Loucy (cell line): Measurements from ENCODE around the gene TXNL4B.

Experiments
- H2AFZ ChIP-seq: fragments of 200-600 bp; sonication (generic); 2 replicates; pipeline ENCODE4 v1.6.0; 2016; ENCODE audit warnings: antibody characterized with exemption, mild to moderate bottlenecking, low read length, moderate library complexity
- H3F3A ChIP-seq: fragments of 200-600 bp; 2 replicates; pipeline ENCODE4 v1.6.0; 2016; ENCODE audit warnings: antibody characterized with exemption, low read depth, mild to moderate bottlenecking
- H3K27me3 ChIP-seq: fragments of 200-600 bp; sonication (generic); 2 replicates; pipeline ENCODE4 v1.6.1; 2014; ENCODE audit warnings: low read length, mild to moderate bottlenecking; ENCODE audit not compliant: insufficient read depth, poor library complexity, severe bottlenecking
- H3K36me3 ChIP-seq: fragments of 200-600 bp; sonication (generic); 2 replicates; pipeline ENCODE4 v1.6.1; 2016; ENCODE audit warnings: low read length; ENCODE audit not compliant: insufficient read depth
- H3K4me1 ChIP-seq: fragments of 200-600 bp; sonication (generic); 2 replicates; pipeline ENCODE4 v1.5.1; 2014; ENCODE audit warnings: low read length, mild to moderate bottlenecking; ENCODE audit not compliant: insufficient read depth, poor library complexity, severe bottlenecking
- H3K4me2 ChIP-seq: fragments of 200-600 bp; sonication (generic); 2 replicates; pipeline ENCODE4 v1.6.0; 2014; ENCODE audit warnings: antibody characterized with exemption, low read length, low read depth, mild to moderate bottlenecking; ENCODE audit not compliant: poor library complexity, severe bottlenecking
- H3K4me3 ChIP-seq: fragments of 200-600 bp; sonication (generic); 2 replicates; pipeline ENCODE4 v1.5.1; 2014; ENCODE audit warnings: low read length, mild to moderate bottlenecking, mixed read lengths; ENCODE audit not compliant: poor library complexity, severe bottlenecking
- H3K79me2 ChIP-seq: fragments of 200-600 bp; sonication (generic); 2 replicates; pipeline ENCODE4 v1.6.1; 2014; ENCODE audit warnings: low read length; ENCODE audit not compliant: insufficient read depth
- H3K9ac ChIP-seq: fragments of 200-600 bp; sonication (generic); 2 replicates; pipeline ENCODE4 v1.6.0; 2014; ENCODE audit warnings: mild to moderate bottlenecking, low read depth, low read length, moderate library complexity; ENCODE audit not compliant: poor library complexity, severe bottlenecking
- H3K9me2 ChIP-seq: fragments of 200-600 bp; sonication (generic); replicated peaks from 2 replicates; pipeline ENCODE4 v1.6.1; 2016; ENCODE audit warnings: low read depth, low read length, mixed read lengths
- H3K9me3 ChIP-seq: fragments of 200-600 bp; sonication (generic); 2 replicates; pipeline ENCODE4 v1.6.1; 2014; ENCODE audit warnings: mild to moderate bottlenecking, antibody characterized with exemption, low read length, low read depth; ENCODE audit not compliant: insufficient read depth
- H4K20me1 ChIP-seq: fragments of 200-600 bp; sonication (generic); 2 replicates; pipeline ENCODE4 v1.6.0; 2014; ENCODE audit warnings: antibody characterized with exemption, low read length, mild to moderate bottlenecking; ENCODE audit not compliant: insufficient read depth, poor library complexity, severe bottlenecking
- CTCF ChIP-seq: fragments of 200-600 bp; sonication (generic); conservative IDR thresholded peaks from 2 replicates; pipeline ENCODE4 v1.5.1; 2014; ENCODE audit warnings: mild to moderate bottlenecking, antibody characterized with exemption, low read length
- EZH2phosphoT487 ChIP-seq: fragments of 200-600 bp; IDR thresholded peaks from 2 replicates; pipeline ENCODE4 v1.6.1; 2018; ENCODE audit warnings: antibody characterized with exemption, mild to moderate bottlenecking, moderate library complexity, borderline replicate concordance

Gene TXNL4B

GRCh38 chr16:72044296-72044695, 49.1 kb downstream of the TXNL4B start:
- no peaks in the 10 kb centered on the region for H3F3A ChIP-seq
- H3K79me2 ChIP-seq = no peaks in the 10 kb centered on the region
- H3K9me3 ChIP-seq = no peaks in the 10 kb centered on the region
- no peaks in the 10 kb centered on the region for H3K36me3 ChIP-seq
- no peaks in the 10 kb centered on the region for H4K20me1 ChIP-seq
- no peak overlapping the region for H3K4me3 ChIP-seq
- H2AFZ ChIP-seq = no peak overlapping the region
- TF ChIP-seq CTCF = no peak
- no peak for TF ChIP-seq EZH2phosphoT487
- no peak overlapping the region for H3K4me2 ChIP-seq
- no peaks in the 10 kb centered on the region for H3K9me2 ChIP-seq
- peaks cover 9% of the 10 kb centered on the region for H3K4me1 ChIP-seq
- no peak overlapping the region for H3K9ac ChIP-seq
- H3K27me3 ChIP-seq = no peaks in the 10 kb centered on the region

- Histone ChIP-seq H3K4me2 (no peak overlapping the region), H3K4me3 (no peak overlapping the region), H3K36me3 (no peaks in the 10 kb centered on the region), H2AFZ (no peak overlapping the region), H3K27me3 (no peaks in the 10 kb centered on the region), H3K79me2 (no peaks in the 10 kb centered on the region), H3K4me1 (peaks cover 9% of the 10 kb centered on the region), H3K9ac (no peak overlapping the region), H3K9me3 (no peaks in the 10 kb centered on the region), H3F3A (no peaks in the 10 kb centered on the region), H3K9me2 (no peaks in the 10 kb centered on the region), H4K20me1 (no peaks in the 10 kb centered on the region)
- TF ChIP-seq EZH2phosphoT487 (no peak), CTCF (no peak)
Observed at GRCh38 chr16:72043539-72043938, 49.9 kb downstream of the TXNL4B start.

GRCh38 chr16:72043058-72043457, 50.4 kb downstream of the TXNL4B start:
- Histone ChIP-seq H3K36me3 (no peaks in the 10 kb centered on the region), H4K20me1 (no peaks in the 10 kb centered on the region), H3F3A (no peaks in the 10 kb centered on the region), H3K4me3 (no peak overlapping the region), H3K9ac (no peak overlapping the region), H3K27me3 (no peaks in the 10 kb centered on the region), H2AFZ (no peak overlapping the region), H3K4me2 (no peak overlapping the region), H3K9me2 (no peaks in the 10 kb centered on the region), H3K9me3 (no peaks in the 10 kb centered on the region), H3K79me2 (no peaks in the 10 kb centered on the region), H3K4me1 (peaks cover 9% of the 10 kb centered on the region)
- TF ChIP-seq CTCF = no peak
